Epithelial cell of esophagus (primary cell): ENCODE measurements around the gene MCUR1.

Experiments
- DNase-seq: peaks from one replicate; pipeline ENCODE4 v3.0.0; 2010; ENCODE audit warnings: low read depth
- H3K4me3 ChIP-seq: 2 replicates; pipeline ENCODE4 v1.5.1; 2011; ENCODE audit warnings: mild to moderate bottlenecking, low read length, control low read depth
- CTCF ChIP-seq: IDR thresholded peaks from 2 replicates; pipeline ENCODE4 v1.5.1; 2011; ENCODE audit warnings: low read depth, mild to moderate bottlenecking, low read length, control low read depth, inconsistent platforms; ENCODE audit not compliant: insufficient read depth; ENCODE audit errors: missing control alignments

The MCUR1 gene

GRCh38 chr6:13810688-13811446, 3.5 kb downstream of the MCUR1 start:
- no peak for DNase-seq
- no peak for TF ChIP-seq CTCF
- no peak overlapping the region for H3K4me3 ChIP-seq

- no peak for TF ChIP-seq CTCF
- no peak for DNase-seq
- H3K4me3 ChIP-seq, result no peak overlapping the region
Measured at GRCh38 chr6:13808801-13809200, 5.6 kb downstream of the MCUR1 start.

GRCh38 chr6:13807696-13808095, 6.7 kb downstream of the MCUR1 start:
- no peak overlapping the region for H3K4me3 ChIP-seq
- TF ChIP-seq CTCF, result no peak
- no peak for DNase-seq

GRCh38 chr6:13803581-13803980, 10.8 kb downstream of the MCUR1 start:
- no peak overlapping the region for H3K4me3 ChIP-seq
- TF ChIP-seq CTCF, result no peak
- DNase-seq, result no peak

GRCh38 chr6:13800615-13801014, 13.7 kb downstream of the MCUR1 start:
- TF ChIP-seq CTCF, result no peak
- H3K4me3 ChIP-seq, result no peak overlapping the region
- DNase-seq, result no peak

- TF ChIP-seq CTCF, result no peak
- DNase-seq, result peak; percentile 76
- peak overlapping the region; percentile 4 for H3K4me3 ChIP-seq
Measured at GRCh38 chr6:13796781-13797180, 17.6 kb downstream of the MCUR1 start.

- peak; percentile 97 for TF ChIP-seq CTCF
- DNase-seq, result peak; percentile 86
- no peak overlapping the region for H3K4me3 ChIP-seq
Measured at GRCh38 chr6:13795041-13795750, 19.2 kb downstream of the MCUR1 start.
